ENCODE results near the gene MEI1.
"Not testable (repeated sequence)": the region's sequence is repeated elsewhere in the genome, so short reads cannot be mapped to it uniquely, and the experiment has no call there.

Gene MEI1

GRCh38 chr22:41664951-41665350 lies 34.4 kb upstream of the MEI1 start:
- DNase-seq (ENCODE audit: low read depth in 1 of 2, low spot score in 1 of 2), result no peak
- H3K4me3 ChIP-seq (replicated peaks; ENCODE audit: insufficient read depth, low read length), result no peak overlapping the region
- TF ChIP-seq, protein P1, sequence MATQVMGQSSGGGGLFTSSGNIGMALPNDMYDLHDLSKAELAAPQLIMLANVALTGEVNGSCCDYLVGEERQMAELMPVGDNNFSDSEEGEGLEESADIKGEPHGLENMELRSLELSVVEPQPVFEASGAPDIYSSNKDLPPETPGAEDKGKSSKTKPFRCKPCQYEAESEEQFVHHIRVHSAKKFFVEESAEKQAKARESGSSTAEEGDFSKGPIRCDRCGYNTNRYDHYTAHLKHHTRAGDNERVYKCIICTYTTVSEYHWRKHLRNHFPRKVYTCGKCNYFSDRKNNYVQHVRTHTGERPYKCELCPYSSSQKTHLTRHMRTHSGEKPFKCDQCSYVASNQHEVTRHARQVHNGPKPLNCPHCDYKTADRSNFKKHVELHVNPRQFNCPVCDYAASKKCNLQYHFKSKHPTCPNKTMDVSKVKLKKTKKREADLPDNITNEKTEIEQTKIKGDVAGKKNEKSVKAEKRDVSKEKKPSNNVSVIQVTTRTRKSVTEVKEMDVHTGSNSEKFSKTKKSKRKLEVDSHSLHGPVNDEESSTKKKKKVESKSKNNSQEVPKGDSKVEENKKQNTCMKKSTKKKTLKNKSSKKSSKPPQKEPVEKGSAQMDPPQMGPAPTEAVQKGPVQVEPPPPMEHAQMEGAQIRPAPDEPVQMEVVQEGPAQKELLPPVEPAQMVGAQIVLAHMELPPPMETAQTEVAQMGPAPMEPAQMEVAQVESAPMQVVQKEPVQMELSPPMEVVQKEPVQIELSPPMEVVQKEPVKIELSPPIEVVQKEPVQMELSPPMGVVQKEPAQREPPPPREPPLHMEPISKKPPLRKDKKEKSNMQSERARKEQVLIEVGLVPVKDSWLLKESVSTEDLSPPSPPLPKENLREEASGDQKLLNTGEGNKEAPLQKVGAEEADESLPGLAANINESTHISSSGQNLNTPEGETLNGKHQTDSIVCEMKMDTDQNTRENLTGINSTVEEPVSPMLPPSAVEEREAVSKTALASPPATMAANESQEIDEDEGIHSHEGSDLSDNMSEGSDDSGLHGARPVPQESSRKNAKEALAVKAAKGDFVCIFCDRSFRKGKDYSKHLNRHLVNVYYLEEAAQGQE (IDR thresholded peaks at IDR 0.05; ENCODE audit: insufficient replicate concordance, low read depth), result no peak
- TF ChIP-seq SPI1 (IDR thresholded peaks at IDR 0.05; ENCODE audit: borderline replicate concordance, low read depth), result no peak
- no peak overlapping the region for H3K27ac ChIP-seq (replicated peaks)
- no peaks in the 10 kb centered on the region for H3K27me3 ChIP-seq (ENCODE audit: insufficient read depth, poor library complexity, severe bottlenecking)

DNA sequence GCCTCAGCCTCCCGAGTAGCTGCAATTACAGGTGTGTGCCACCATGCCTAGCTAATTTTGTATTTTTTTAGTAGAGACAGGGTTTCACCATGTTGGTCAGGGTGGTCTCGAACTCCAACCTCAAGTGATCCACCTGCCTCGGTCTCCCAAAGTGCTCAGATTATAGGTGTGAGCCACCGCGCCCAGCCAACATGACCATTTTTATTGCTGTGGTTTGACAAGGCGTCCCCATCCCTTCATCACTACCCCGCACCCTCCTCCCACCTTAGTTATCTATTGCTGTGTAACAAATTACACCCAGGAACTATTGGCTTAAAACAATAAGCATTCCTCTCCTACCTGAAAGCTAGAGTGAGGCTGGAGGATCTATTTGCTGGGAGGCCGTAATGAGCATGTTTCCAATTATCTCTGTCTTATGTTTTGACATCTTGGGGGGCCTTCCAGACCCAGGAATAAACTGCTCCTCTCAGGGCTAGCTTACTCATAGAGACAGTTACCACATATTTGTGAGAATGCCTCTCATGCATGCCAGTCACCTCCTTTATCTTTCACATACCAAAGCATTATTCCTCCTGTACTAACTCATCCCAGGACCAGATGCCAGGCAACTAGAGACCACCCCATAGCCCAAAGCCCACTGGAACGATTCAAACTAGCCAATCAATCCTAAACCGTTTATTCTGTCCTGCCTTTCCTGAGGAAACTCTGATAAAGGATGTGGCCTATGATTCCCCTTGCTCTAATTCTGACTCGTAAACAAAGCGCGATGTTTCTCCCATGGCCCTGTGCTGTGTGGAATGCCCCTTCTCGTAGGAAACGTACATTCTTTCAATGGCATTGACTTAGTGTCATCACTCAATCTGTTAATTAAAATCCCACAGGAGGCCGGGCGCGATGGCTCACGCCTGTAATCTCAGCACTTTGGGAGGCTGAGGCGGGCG lies 30.1 kb upstream of the MEI1 start:
- H3K4me3 ChIP-seq (replicated peaks; ENCODE audit: insufficient read depth, low read length), result no peak overlapping the region
- H3K27ac ChIP-seq (replicated peaks), result no peak overlapping the region
- TF ChIP-seq, protein P1 (IDR thresholded peaks at IDR 0.05; ENCODE audit: insufficient replicate concordance, low read depth), result no peak
- TF ChIP-seq SPI1 (IDR thresholded peaks at IDR 0.05; ENCODE audit: borderline replicate concordance, low read depth) (no peak), GABPA (IDR thresholded peaks at IDR 0.05; ENCODE audit: low read depth) (no peak), POLR2AphosphoS5 (IDR thresholded peaks at IDR 0.05; ENCODE audit: low read depth) (no peak)
- TF ChIP-seq, protein P2, sequence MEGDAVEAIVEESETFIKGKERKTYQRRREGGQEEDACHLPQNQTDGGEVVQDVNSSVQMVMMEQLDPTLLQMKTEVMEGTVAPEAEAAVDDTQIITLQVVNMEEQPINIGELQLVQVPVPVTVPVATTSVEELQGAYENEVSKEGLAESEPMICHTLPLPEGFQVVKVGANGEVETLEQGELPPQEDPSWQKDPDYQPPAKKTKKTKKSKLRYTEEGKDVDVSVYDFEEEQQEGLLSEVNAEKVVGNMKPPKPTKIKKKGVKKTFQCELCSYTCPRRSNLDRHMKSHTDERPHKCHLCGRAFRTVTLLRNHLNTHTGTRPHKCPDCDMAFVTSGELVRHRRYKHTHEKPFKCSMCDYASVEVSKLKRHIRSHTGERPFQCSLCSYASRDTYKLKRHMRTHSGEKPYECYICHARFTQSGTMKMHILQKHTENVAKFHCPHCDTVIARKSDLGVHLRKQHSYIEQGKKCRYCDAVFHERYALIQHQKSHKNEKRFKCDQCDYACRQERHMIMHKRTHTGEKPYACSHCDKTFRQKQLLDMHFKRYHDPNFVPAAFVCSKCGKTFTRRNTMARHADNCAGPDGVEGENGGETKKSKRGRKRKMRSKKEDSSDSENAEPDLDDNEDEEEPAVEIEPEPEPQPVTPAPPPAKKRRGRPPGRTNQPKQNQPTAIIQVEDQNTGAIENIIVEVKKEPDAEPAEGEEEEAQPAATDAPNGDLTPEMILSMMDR (IDR thresholded peaks at IDR 0.05; ENCODE audit: insufficient read depth, low read length), result no peak
- DNase-seq (ENCODE audit: low read depth in 1 of 2, low spot score in 1 of 2), result no peak
- no peaks in the 10 kb centered on the region for H3K27me3 ChIP-seq (ENCODE audit: insufficient read depth, poor library complexity, severe bottlenecking)

GRCh38 chr22:41672096-41672495 lies 27.2 kb upstream of the MEI1 start:
- not testable (repeated sequence) for H3K4me3 ChIP-seq (replicated peaks; ENCODE audit: insufficient read depth, low read length); DNase-seq (ENCODE audit: low read depth in 1 of 2, low spot score in 1 of 2)

GRCh38 chr22:41672780-41673509 lies 26.4 kb upstream of the MEI1 start:
- Histone ChIP-seq H3K27me3 (ENCODE audit: insufficient read depth, poor library complexity, severe bottlenecking) (no peaks in the 10 kb centered on the region), H3K4me3 (replicated peaks; ENCODE audit: insufficient read depth, low read length) (no peak overlapping the region), H3K27ac (replicated peaks) (no peak overlapping the region)
- no peak for DNase-seq (ENCODE audit: low read depth in 1 of 2, low spot score in 1 of 2)
- TF ChIP-seq GABPA (IDR thresholded peaks at IDR 0.05; ENCODE audit: low read depth), result no peak
- TF ChIP-seq POLR2AphosphoS5 (IDR thresholded peaks at IDR 0.05; ENCODE audit: low read depth), result no peak
- TF ChIP-seq, protein P2 (IDR thresholded peaks at IDR 0.05; ENCODE audit: insufficient read depth, low read length), result no peak
- no peak for TF ChIP-seq SPI1 (IDR thresholded peaks at IDR 0.05; ENCODE audit: borderline replicate concordance, low read depth)
- TF ChIP-seq, protein P1 (IDR thresholded peaks at IDR 0.05; ENCODE audit: insufficient replicate concordance, low read depth), result no peak

More at GRCh38 chr22:41672096-41672495, 27.2 kb upstream of the MEI1 start:
- H3K27ac ChIP-seq (replicated peaks); H3K27me3 ChIP-seq (ENCODE audit: insufficient read depth, poor library complexity, severe bottlenecking): not testable (repeated sequence)

All from HL-60 (cell line).